Right forelimb (tissue), 1 donor: ENCODE measurements around the gene KRT73.

ENCODE experiments used
- DNase-seq: peaks from one replicate; pipeline ENCODE4 v3.0.0-alpha.2; 2018

The KRT73 gene

DNA sequence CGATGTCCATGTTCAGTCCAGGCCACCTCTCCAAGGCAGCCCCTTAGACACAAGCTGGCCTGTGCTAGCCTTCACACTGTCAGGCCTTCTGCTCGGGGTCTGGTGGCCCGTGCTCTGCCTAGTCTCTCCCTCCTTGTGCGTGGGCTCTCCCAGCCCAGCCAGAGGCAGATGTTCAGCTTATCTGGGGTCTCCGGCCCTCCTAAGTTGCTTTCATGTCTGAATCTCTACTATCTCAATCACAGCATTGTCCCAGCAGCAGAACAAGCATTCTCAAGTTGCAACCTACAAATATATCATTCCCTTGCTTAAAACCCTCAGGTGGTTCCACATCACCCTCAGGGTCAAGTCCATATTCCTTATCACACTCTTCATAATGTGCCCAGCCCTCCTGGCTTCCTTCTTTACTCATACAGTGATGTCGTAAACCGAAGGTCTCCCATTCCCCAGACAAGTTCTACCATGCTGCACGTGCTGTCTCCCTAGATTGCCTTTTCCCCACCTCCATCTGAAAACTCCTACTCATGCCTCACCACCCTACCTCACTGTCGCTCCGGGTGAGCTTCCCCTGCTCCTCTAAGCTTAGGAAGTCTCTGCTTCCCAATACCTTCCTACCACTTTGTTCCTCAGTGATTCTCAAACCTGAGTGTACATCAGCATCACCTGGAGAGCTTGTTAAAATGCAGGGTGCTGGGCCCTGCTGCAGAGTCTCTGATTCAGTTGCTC is 1.5 kb downstream of the KRT73 start:
- DNase-seq: no peak

GRCh38 chr12:52615912-52616311 is 2.4 kb downstream of the KRT73 start:
- no peak for DNase-seq

GRCh38 chr12:52615208-52615868 is 3.0 kb downstream of the KRT73 start:
- DNase-seq: no peak

- DNase-seq: no peak
Measured at GRCh38 chr12:52614381-52615207, 3.8 kb downstream of the KRT73 start.

GRCh38 chr12:52613384-52614030 is 4.9 kb downstream of the KRT73 start:
- DNase-seq: no peak

- DNase-seq: no peak
Measured at GRCh38 chr12:52612431-52613383, 5.7 kb downstream of the KRT73 start.

- DNase-seq: no peak
Measured at GRCh38 chr12:52611080-52611468, 7.3 kb downstream of the KRT73 start.

GRCh38 chr12:52608826-52609630 is 9.3 kb downstream of the KRT73 start:
- DNase-seq: no peak

DNA sequence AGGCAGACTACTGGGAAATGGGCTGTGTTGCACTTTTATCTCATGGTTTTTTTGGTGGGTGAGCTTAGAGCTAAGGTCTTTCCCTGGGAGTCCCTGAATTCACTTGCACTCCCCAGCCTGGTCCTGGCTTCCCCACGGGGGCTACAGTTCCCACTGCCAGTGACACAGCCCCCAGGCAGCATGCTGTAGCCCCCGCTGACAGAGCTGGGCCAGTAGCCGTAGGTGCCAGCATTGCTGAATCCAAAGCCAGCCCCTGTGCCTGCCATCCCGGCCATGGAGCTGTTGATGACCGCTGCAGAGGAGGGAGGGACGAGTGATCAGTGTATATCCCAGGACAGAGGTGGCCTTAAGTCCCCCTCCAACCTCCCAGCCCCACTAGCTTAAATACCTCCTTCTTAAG is 10.2 kb downstream of the KRT73 start:
- DNase-seq: no peak

GRCh38 chr12:52607314-52607713 is 11.0 kb downstream of the KRT73 start:
- DNase-seq: no peak

DNA sequence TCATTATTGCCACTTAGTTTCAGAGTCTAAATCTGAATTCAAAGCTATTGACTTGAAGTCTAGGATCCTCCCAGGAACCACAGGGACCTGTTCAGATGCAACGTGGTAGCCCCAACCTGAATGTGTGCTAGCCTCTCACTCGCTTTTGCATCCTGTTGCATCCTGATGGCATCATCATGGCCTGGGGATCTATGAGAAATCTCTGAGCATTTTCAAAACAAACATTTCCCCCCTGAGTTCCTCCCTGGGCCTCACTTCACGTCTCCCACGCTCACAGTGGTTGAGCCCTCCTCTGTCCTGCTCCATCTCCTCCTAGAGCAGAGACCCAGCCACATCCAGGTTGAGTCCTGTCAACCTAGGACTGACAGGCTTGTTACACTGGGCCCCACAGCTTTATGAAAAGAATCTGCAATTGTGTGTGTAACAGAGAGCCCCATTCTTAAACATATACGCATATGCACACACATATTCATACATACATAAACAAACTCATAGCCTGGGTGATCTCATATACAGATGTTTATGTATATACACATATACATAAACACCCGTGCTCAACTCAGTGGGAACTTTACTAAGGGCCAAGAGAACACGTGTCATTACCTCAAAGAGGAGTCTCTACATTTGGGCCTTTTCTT is 11.7 kb downstream of the KRT73 start:
- no peak for DNase-seq

DNA sequence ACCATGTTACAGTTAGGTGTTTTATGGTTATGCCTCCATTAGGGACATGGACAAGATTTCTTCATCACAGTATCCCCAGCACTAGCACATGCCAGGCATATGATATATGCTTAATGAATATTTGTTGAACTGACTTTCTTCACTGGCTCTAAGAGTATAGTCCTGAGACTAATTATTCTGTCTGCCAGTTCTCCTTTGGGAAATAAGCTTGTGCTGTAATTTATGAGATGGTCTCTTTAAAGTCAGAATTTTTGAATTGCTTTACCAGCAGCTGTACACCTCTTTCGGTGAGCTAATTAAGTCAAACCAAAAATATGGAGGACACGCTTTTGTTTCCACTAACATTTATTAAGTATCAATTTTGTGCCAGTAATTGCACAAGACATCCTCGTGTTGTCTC is 12.3 kb downstream of the KRT73 start:
- DNase-seq: no peak

DNA sequence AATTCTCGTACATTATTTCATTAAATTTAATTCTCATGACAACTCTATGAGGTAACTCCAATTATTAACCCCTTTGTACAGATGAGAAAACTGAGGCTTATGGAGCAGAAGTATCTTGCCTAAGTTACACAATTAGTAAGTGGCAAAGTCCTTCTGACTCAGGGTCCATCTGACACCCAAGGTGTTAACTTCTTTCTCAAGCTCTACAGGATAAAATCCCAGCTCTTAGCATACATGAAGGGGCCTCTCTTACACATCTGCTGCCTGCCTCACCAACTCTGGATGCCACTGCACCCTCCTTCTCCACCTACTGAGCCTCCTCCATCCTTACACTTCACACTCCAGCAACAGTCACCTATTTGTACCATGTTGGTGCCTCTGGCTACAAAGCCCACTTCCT is 12.8 kb downstream of the KRT73 start:
- no peak for DNase-seq

GRCh38 chr12:52604859-52605258 is 13.5 kb downstream of the KRT73 start:
- no peak for DNase-seq

GRCh38 chr12:52603314-52603713 is 15.0 kb downstream of the KRT73 start:
- no peak for DNase-seq

- no peak for DNase-seq
Measured at GRCh38 chr12:52602552-52602951, 15.8 kb downstream of the KRT73 start.

DNA sequence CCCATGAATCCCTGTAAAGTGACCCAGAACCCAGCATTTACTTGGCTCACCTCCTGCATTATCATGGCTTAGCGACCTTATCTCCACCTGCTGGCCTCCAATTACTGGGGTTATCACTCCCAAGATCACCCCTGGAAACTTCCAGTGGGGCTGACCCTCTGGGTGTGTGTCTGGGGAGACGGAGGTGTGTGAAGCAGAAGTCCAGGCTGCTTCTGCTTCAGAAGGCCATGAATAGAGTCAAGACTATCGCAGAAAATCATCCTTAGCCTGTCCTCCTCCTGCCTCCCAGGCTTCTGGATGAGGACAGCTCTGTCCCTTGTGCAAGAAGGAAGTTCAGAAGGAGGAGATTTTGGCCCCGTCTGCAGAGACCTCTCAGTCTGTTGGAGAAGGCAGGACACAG is 16.7 kb downstream of the KRT73 start:
- DNase-seq: no peak

DNA sequence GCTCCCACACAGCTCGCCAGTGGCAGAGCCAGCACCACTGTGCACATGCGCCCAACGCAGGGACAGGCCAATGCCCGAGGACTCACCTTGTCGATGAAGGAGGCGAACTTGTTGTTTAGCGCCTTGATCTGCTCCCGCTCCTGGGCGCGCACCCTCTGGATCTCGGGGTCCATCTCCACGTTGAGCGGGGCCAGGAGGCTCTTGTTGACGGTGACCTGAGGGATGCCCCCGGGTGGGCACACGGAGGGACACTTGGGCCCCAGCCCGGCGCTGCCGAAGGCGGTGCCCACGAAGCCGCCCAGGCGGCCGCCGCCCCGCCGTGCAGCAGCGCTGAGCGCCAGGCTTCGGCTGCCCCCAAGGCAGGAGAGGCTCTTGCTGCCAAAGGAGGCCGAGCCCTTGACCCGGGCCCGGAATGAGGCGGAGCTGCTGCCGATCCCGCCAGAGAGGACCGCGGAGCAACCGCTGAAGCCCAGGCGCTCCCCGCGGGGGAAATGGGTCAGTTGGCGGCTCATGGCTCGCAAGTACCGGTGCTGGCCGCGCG is 17.3 kb downstream of the KRT73 start, which contains the start of gene KRT72:
Gene KRT72, minus strand, starts transcription at position 523 of the 541 bp plus-strand sequence. Its CDS starts 11 bp downstream, at position 512.
- no peak for DNase-seq

DNA sequence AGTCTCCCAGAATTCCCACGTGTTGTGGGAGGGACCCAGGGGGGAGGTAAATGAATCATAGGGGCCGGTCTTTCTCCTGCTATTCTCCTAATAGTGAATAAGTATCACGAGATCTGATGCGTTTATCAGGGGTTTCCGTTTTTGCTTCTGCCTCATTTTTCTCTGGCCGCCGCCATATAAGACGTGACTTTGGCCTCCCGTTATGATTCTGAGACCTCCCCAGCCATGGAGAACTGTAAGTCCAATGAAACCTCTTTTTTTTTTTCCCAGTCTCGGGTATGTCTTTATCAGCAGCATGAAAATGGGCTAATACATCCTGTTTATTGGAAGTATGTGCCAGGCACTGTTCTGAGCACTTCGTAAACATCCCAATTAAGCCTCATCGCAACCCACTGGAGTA is 17.9 kb downstream of the KRT73 start:
- DNase-seq: no peak

GRCh38 chr12:52600071-52600470 is 18.3 kb downstream of the KRT73 start:
- no peak for DNase-seq
